Ovary (tissue), 9 donors: ENCODE results near the gene TRPV4. TPM values are rescaled to one million over a fixed set of nuclear protein-coding genes. Genes with fewer than 3 reads are reported as not detected.
A peak's percentile ranks its signal among the peaks of the same experiment; 100 is the strongest.

ENCODE experiments used
- DNase-seq, 5 donors: peaks; one replicate each; pipeline ENCODE4 v3.0.0-alpha.2; 2019 to 2020
- H3K27ac ChIP-seq, 2 donors: fragments of 200-600 bp; one replicate each; pipeline versions ENCODE4 v1.5.1 to v1.8.0; 2019 to 2022
- H3K27me3 ChIP-seq: fragments of 200-600 bp; one replicate; pipeline ENCODE4 v1.8.0; 2022
- H3K36me3 ChIP-seq: fragments of 200-600 bp; sonication (generic); one replicate; pipeline ENCODE4 v1.5.1; 2019
- H3K4me1 ChIP-seq: one replicate; pipeline ENCODE4 v1.8.1; 2013; ENCODE audit warnings: mild to moderate bottlenecking, moderate library complexity; ENCODE audit not compliant: insufficient read depth
- H3K4me3 ChIP-seq: fragments of 200-600 bp; sonication (generic); one replicate; pipeline ENCODE4 v1.5.1; 2017
- H3K9me3 ChIP-seq, 2 donors: fragments of 200-600 bp in 1 of 2; sonication (generic) in 1 of 2; one replicate each; pipeline versions ENCODE4 v1.5.1 to v1.8.1; 2013 to 2019; ENCODE audit warnings: mild to moderate bottlenecking in 1 of 2, moderate library complexity in 1 of 2
- EP300 ChIP-seq: sonication (generic); formaldehyde crosslinking; IDR thresholded peaks from one replicate; pipeline ENCODE4 v1.6.1; 2017; ENCODE audit warnings: antibody characterized with exemption
- POLR2A ChIP-seq: fragments of 450-650 bp; IDR thresholded peaks from one replicate; pipeline ENCODE4 v1.6.1; 2017; ENCODE audit warnings: antibody characterized with exemption, mild to moderate bottlenecking, moderate library complexity
- WGBS, 3 donors: extraction: QIAGEN DNeasy Blood & Tissue Kit in 1 of 3; methylation state at CpG; one replicate each; pipeline versions ENCODE4 v1.1.5 to v1.1.7; 2013 to 2017; 5-methylcytosine and 5-hydroxymethylcytosine counted together
- intact Hi-C, 4 donors: fragments of 100-400 bp; cut with DNase I; formaldehyde crosslinking; loops; one replicate each; pipeline versions ENCODE4 v1.11.0 to v1.15.1; 2022 to 2023
- polyA plus RNA-seq, 2 donors: library from polyadenylated mRNA; stranded (reverse); fragments of 200-250 nt in 1 of 2; fragments of 350-450 nt in 1 of 2; fragmentation: Illumina TruSeq in 1 of 2; extraction: RNeasy Lipid Tissue Mini Kit (QIAGEN cat#74804) in 1 of 2; gene quantifications; one replicate each; pipeline ENCODE4 v1.2.3, GENCODE V29; 2013 to 2014
- total RNA-seq, 7 donors: library from RNA; depleted of rRNA in 2 of 7; stranded (reverse); fragments of >200 nt in 2 of 7; fragmentation: NEBNext Ultra II Directional in 3 of 7; extraction: Animal tissue kit (Norgen Biotek cat#: 25700) in 3 of 7; gene quantifications; one replicate each; pipeline versions ENCODE4 v1.1.0 to v1.2.4, GENCODE V29; 2016 to 2023
- TF ChIP-seq, protein P1 (sequence below), 3 donors: fragments of 450-650 bp in 2 of 3; fragments of 200-600 bp in 1 of 3; IDR thresholded peaks; one replicate each; pipeline versions ENCODE4 v1.5.1 to v1.8.0; 2016 to 2022; ENCODE audit warnings: antibody characterized with exemption in 3 of 3, mild to moderate bottlenecking in 1 of 3
- donor health status: DM: no; HTN: no; CAD: no; lungs with moderate emphysema.
- donor health status: DM: no; HTN: no; CAD: no.
- donor health status: Bipolar disorder and iron deficiency.
- donor health status: DM: yes; HTN: yes; CAD: no.
- donor health status: DM: no; HTN: no; CAD: no.
- donor health status: DM: yes; HTN: yes; CAD: no.

Gene TRPV4
- total and polyA plus RNA-seq, 9 donors: 0.12 to 2.4 (median 0.49) TPM; not detected in 1

DNA sequence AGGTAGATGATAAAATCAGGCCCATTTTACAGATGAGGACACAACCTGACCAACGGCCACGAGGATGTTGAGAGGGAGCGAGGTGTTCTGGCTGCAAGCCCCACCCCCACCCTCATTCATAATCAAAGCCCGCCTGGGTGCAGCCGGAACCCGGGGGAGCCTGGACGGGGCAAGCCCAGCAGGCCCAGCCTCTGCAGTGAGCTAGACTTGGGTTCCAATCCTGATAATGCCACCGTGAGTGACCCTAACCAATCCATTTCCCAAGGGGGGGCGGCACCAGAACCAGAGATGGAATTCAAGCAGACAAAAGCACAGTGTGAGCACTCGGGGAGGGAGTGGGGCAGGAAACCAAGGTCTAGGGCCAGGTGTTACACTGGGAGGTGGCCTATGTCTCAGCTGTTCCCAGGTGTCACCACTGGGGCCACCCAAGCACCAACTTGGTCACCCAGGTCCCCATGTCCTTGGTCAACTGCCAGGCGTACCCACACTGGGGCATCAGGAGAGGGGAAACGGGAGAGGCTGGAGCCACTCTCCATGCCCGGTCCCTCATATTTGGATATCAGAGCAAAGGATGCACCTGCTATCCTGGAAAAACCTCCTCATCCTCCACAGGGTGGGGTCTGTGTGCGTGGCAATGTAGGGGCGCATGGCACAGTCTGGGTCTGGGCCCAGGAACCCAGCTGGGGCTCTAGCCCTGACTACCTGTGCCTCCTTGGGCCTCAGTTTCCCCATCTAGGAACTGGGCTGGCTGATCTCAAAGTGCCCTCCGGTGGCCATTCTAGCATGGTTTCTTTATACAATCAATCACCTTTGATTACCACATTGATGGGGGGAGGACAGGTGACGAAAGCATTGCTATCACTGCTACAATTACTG lies 61.2 kb downstream of the TRPV4 start:
- Histone ChIP-seq H3K27ac (no peak overlapping the region), H3K9me3 (no peaks in the 10 kb centered on the region), H3K27me3 (no peaks in the 10 kb centered on the region), H3K36me3 (no peaks in the 10 kb centered on the region), H3K4me1 (peaks cover 18% of the 10 kb centered on the region), H3K4me3 (no peak overlapping the region)
- DNase-seq: peak in 3 of 5 donors; percentile 34 to 48 (median 42)
- no peak for TF ChIP-seq POLR2A
- TF ChIP-seq, protein P1, sequence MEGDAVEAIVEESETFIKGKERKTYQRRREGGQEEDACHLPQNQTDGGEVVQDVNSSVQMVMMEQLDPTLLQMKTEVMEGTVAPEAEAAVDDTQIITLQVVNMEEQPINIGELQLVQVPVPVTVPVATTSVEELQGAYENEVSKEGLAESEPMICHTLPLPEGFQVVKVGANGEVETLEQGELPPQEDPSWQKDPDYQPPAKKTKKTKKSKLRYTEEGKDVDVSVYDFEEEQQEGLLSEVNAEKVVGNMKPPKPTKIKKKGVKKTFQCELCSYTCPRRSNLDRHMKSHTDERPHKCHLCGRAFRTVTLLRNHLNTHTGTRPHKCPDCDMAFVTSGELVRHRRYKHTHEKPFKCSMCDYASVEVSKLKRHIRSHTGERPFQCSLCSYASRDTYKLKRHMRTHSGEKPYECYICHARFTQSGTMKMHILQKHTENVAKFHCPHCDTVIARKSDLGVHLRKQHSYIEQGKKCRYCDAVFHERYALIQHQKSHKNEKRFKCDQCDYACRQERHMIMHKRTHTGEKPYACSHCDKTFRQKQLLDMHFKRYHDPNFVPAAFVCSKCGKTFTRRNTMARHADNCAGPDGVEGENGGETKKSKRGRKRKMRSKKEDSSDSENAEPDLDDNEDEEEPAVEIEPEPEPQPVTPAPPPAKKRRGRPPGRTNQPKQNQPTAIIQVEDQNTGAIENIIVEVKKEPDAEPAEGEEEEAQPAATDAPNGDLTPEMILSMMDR (IDR thresholded peaks at IDR 0.05): no peak
- intact Hi-C loops: loop anchor here (2.0 to 10.0 kb wide), 5 partner anchors 50 to 247 kb away; no protein-coding TSS in a partner anchor
- 80 to 86% (median 82%) methylated on average over 16 to 17 of the region's 17 CpGs for WGBS, 3 donors

DNA sequence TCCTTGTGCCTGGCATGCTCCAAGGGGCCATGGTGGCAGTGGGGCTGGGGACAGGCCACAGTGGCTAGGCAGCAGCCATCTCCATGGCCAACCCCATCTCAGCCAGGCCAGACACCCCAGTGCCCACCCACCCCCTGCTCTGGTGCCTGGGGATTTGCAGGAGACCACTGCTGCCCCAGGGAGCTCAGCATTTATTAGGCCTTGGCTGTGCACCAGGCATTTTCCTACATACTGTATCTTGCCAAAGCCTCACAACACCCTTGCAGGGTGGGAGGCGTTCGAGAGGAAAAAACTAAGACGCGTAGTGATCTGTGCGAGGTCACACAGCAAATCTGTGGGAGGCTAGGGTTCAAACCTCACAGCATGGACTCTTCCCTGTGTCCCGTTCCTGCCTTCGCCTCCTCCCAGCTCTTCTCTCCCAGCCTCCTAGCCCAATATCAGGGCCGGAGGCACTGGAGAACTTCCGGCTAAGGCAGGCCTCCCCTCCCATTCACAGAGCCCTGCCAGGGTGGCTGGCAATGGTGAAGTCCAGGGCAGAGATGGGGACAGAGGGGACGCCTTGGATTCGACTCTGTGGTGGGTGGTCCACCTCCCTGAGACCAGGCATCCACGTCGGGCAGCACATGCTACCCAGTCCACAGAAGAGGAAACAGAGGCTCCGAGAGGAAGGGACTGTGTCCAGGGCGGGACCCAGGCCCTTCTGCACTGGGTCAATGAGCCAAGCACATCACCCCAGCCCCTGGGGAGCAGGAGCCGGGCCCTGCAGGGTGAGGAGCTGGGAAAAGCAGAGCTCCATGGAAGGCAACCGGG lies 62.1 kb downstream of the TRPV4 start:
- Histone ChIP-seq H3K27ac (peak overlapping the region in 1 of 2 donors; percentile 62), H3K4me3 (no peak overlapping the region), H3K4me1 (peaks cover 18% of the 10 kb centered on the region), H3K36me3 (no peaks in the 10 kb centered on the region), H3K9me3 (no peaks in the 10 kb centered on the region), H3K27me3 (no peaks in the 10 kb centered on the region)
- WGBS, 3 donors: 32 to 56% (median 42%) methylated on average over 17 of the region's 17 CpGs
- no peak for TF ChIP-seq POLR2A
- intact Hi-C loops: loop anchor here (2.0 to 10.0 kb wide), 5 partner anchors 49 to 246 kb away; no protein-coding TSS in a partner anchor
- DNase-seq: peak in 2 of 5 donors; percentile 29 to 36

DNA sequence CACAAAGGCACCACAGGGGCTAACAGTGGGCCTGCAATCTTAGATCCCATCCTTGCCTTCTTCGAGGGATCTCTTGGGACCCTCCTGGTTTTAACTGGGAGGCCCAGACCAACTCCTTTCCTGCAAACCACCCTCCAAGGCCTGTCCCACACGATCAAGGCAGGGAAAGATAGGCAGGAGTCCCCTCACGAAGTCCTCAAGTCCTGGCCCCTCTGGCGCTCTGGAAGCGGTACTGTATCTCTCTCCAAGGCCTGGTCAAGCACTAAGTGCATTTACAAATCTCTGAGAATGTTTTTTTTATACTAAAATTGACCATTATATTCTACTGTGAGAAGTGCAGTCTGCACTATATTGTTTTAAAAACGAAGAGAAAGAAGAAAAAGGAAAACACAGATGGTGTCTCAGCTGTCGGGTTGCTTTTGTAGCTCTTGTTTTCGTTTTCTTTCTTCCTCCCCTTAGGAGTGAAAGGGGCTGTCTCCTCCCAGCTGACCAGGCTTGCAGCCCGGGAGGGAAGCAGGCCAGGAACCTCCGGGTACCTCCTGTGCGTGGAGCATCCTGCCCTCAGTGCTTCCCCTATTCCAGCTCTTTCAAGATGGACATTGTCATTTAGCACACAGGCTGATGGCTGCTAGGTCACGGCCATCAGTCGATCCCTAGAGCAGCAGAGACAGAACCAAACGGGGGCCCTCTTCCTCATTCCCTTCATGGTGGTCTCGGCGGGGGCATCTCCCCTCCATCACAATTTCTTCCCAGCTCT lies 62.9 kb downstream of the TRPV4 start:
- no peak overlapping the region for H3K4me3 ChIP-seq
- H3K4me1 ChIP-seq: peaks cover 18% of the 10 kb centered on the region
- WGBS, 3 donors: 13 to 26% (median 16%) methylated on average over 16 of the region's 16 CpGs
- H3K27ac ChIP-seq: peak overlapping the region in 1 of 2 donors; percentile 62
- intact Hi-C loops: loop anchor here (2.0 to 10.0 kb wide), 5 partner anchors 48 to 245 kb away; no protein-coding TSS in a partner anchor
- no peaks in the 10 kb centered on the region for H3K27me3 ChIP-seq
- no peaks in the 10 kb centered on the region for H3K9me3 ChIP-seq
- TF ChIP-seq, protein P1 (IDR thresholded peaks at IDR 0.05): no peak
- TF ChIP-seq EP300: no peak
- no peak for TF ChIP-seq POLR2A
- peak; percentile 62 to 83 (median 73) for DNase-seq
- H3K36me3 ChIP-seq: no peaks in the 10 kb centered on the region

DNA sequence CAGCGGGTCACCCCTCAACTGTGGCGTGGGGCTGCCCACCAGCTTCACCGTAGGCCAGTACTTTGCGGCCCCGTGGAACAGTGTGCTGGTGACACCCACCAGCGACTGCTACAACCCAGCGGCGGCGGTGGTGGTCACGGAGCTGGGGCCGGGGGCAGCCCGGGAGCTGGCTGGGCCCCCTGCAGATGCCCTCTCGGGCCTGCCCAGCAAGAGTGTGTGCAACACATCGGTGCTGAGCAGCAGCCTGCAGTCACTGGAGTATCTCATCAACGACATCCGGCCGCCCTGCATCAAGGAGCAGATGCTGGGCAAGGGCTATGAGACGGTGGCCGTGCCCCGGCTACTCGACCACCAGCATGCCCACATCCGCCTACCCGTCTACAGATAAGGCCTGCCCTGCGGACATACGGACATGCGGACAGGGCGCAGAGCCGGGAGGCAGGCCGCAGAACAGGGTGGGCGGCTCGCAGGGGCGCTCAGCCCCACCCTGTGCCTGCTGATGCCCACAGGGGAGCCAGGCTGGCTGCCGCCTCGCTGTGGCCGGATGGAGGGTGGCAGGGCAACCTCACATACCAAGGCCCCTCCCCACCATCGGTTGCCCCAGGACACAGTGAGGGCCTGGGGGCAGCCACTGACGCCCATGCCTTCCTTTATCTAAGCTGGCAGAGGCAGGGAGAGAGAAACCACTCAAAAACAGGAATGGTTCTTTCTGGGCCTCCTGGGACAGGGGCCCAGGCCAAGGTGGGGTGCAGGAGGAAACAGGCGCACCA lies 64.1 kb downstream of the TRPV4 start:
- Histone ChIP-seq H3K4me3 (no peak overlapping the region), H3K27me3 (no peaks in the 10 kb centered on the region), H3K4me1 (peaks cover 18% of the 10 kb centered on the region), H3K27ac (peak overlapping the region in 1 of 2 donors; percentile 62), H3K36me3 (no peaks in the 10 kb centered on the region), H3K9me3 (no peaks in the 10 kb centered on the region)
- TF ChIP-seq, protein P1 (IDR thresholded peaks at IDR 0.05): no peak
- TF ChIP-seq POLR2A (no peak), EP300 (no peak)
- WGBS, 3 donors: 85 to 95% (median 89%) methylated on average over 32 to 38 of the region's 38 CpGs
- intact Hi-C loops: loop anchor here in 1 of 4 donors (10.0 kb wide), 1 partner anchor 254 kb away; no protein-coding TSS in a partner anchor
- DNase-seq: peak in 2 of 5 donors; percentile 29 to 35
